HepG2 (cell line): Measurements from ENCODE around the gene FSIP1. TPM values are rescaled to one million over a fixed set of nuclear protein-coding genes. Genes with fewer than 3 reads are reported as not detected.

Experiments
- ATAC-seq: fragments of 200-7000 bp; cut with Tn5 transposase; 3 replicates; pipeline ENCODE4 v1.9.1; 2020; ENCODE audit warnings: mild to moderate bottlenecking, moderate library complexity
- BruUV-seq: library from RNA; stranded (reverse); fragments of 400-500 nt; replicated peaks from 2 replicates; lab custom pipeline; 2021; lab: Mats Ljungman, UMichigan
- CTCF ChIA-PET: fragments of 300-600 bp; formaldehyde crosslinking; extraction: SDS; loops from one replicate; lab custom pipeline; 2021; ENCODE audit warnings: low total read pairs, inconsistent platforms, low intra/inter-chr PET ratio; lab: Yijun Ruan, JAX
- POLR2A ChIA-PET: fragments of 350-600 bp; sonication (Branson Sonifier 250); formaldehyde crosslinking; loops from one replicate; lab custom pipeline; 2020; ENCODE audit warnings: antibody characterized with exemption, inconsistent platforms; lab: Yijun Ruan, JAX
- DNase-seq: peaks from one replicate; pipeline ENCODE4 v3.0.0-alpha.2; 2015; ENCODE audit warnings: low spot score
- FAIRE-seq: peaks from 3 replicates; lab custom pipeline; 2011; peaks lifted over from hg19 to GRCh38; lab: Jason Lieb, UNC
- H2AFZ ChIP-seq: one replicate; pipeline ENCODE4 v1.6.1; 2011; ENCODE audit warnings: low read length, inconsistent platforms
- H3K27ac ChIP-seq: fragments of 300-600 bp; 3 replicates; pipeline ENCODE4 v1.8.0; 2011; ENCODE audit warnings: mixed run types, mild to moderate bottlenecking, mixed read lengths, low read length, inconsistent platforms; ENCODE audit not compliant: insufficient read depth; ENCODE audit errors: extremely low read length
- H3K27me3 ChIP-seq, 2 experiments: fragments of 200-600 bp in 1 of 2; 2 replicates in 1 of 2; 3 replicates in 1 of 2; pipeline versions ENCODE4 v1.6.0 to v1.8.0; 2011; ENCODE audit warnings: low read length in 2 of 2, mild to moderate bottlenecking in 2 of 2, moderate library complexity in 2 of 2, inconsistent platforms in 1 of 2; ENCODE audit not compliant: insufficient read depth in 2 of 2, control insufficient read depth in 1 of 2
- H3K36me3 ChIP-seq, 2 experiments: fragments of 200-600 bp in 1 of 2; replicated peaks in 1 of 2; 2 replicates in 1 of 2; 3 replicates in 1 of 2; pipeline versions ENCODE4 v1.5.1 to v1.8.0; 2011; ENCODE audit warnings: low read length in 2 of 2, inconsistent platforms in 1 of 2; ENCODE audit not compliant: insufficient read depth in 2 of 2, control insufficient read depth in 1 of 2
- H3K4me1 ChIP-seq: 2 replicates; pipeline ENCODE4 v1.5.1; 2012; ENCODE audit warnings: low read length, inconsistent platforms; ENCODE audit not compliant: insufficient read depth
- H3K4me2 ChIP-seq: 2 replicates; pipeline ENCODE4 v1.6.0; 2011; ENCODE audit warnings: low read depth, low read length, inconsistent platforms
- H3K4me3 ChIP-seq, 3 experiments: fragments of 200-600 bp in 1 of 3; sonication (generic), shearing (Covaris generic) in 1 of 3; replicated peaks in 1 of 3; 2 replicates each; pipeline ENCODE4 v1.5.1; 2011 to 2016; ENCODE audit warnings: low read length in 3 of 3, inconsistent platforms in 2 of 3, low read depth in 2 of 3, mild to moderate bottlenecking in 2 of 3, control low read depth in 1 of 3, mixed read lengths in 1 of 3; ENCODE audit not compliant: insufficient read depth in 1 of 3
- H3K79me2 ChIP-seq: one replicate; pipeline ENCODE4 v1.6.1; 2011; ENCODE audit warnings: low read length, inconsistent platforms; ENCODE audit not compliant: insufficient read depth
- H3K9ac ChIP-seq: 2 replicates; pipeline ENCODE4 v1.6.0; 2011; ENCODE audit warnings: mild to moderate bottlenecking, low read depth, low read length, inconsistent platforms; ENCODE audit not compliant: insufficient read depth
- H3K9me3 ChIP-seq: 2 replicates; pipeline ENCODE4 v1.5.1; 2012; ENCODE audit warnings: mild to moderate bottlenecking, low read length
- H4K20me1 ChIP-seq: 2 replicates; pipeline ENCODE4 v1.6.0; 2011; ENCODE audit warnings: inconsistent platforms, mild to moderate bottlenecking, low read length, moderate library complexity; ENCODE audit not compliant: insufficient read depth
- AKAP8 ChIP-seq: sonication (generic); formaldehyde crosslinking; IDR thresholded peaks from 2 replicates; pipeline ENCODE4 v1.5.1; 2020; ENCODE audit warnings: mild to moderate bottlenecking, missing genetic modification reagents
- ATF6 ChIP-seq: sonication (generic); formaldehyde crosslinking; conservative IDR thresholded peaks from 2 replicates; pipeline ENCODE4 v1.4.0; 2020; ENCODE audit warnings: missing genetic modification reagents
- ATF7 ChIP-seq, 2 experiments: fragments of 450-650 bp in 1 of 2; sonication (generic) in 1 of 2; formaldehyde crosslinking in 1 of 2; IDR thresholded peaks; 2 replicates each; pipeline versions ENCODE4 v1.4.0 to v1.6.1; 2016 to 2020; ENCODE audit warnings: antibody characterized with exemption in 1 of 2, mild to moderate bottlenecking in 1 of 2, missing genetic modification reagents in 1 of 2
- CSRNP2 ChIP-seq: sonication (generic); formaldehyde crosslinking; conservative IDR thresholded peaks from 2 replicates; pipeline ENCODE4 v1.8.0; 2022; ENCODE audit warnings: low read depth, missing genetic modification reagents
- KAT8 ChIP-seq: IDR thresholded peaks from 2 replicates; pipeline ENCODE4 v1.6.1; 2016; ENCODE audit warnings: missing genetic modification reagents, missing compliant biosample characterization
- KMT2B ChIP-seq: IDR thresholded peaks from 2 replicates; pipeline ENCODE4 v1.6.1; 2016; ENCODE audit warnings: missing genetic modification reagents, missing compliant biosample characterization
- NFYB ChIP-seq: sonication (generic); formaldehyde crosslinking; IDR thresholded peaks from 2 replicates; pipeline ENCODE4 v1.4.0; 2020; ENCODE audit warnings: missing genetic modification reagents
- PCBP1 ChIP-seq: fragments of 200-400 bp; formaldehyde crosslinking; IDR thresholded peaks from 2 replicates; pipeline ENCODE4 v1.6.1; 2017; ENCODE audit warnings: mild to moderate bottlenecking, low read depth, low read length, borderline replicate concordance
- RFXAP ChIP-seq: sonication (generic); formaldehyde crosslinking; IDR thresholded peaks from 2 replicates; pipeline ENCODE4 v1.4.0; 2020; ENCODE audit warnings: missing genetic modification reagents, borderline replicate concordance
- SATB2 ChIP-seq: sonication (generic); formaldehyde crosslinking; IDR thresholded peaks from 2 replicates; pipeline ENCODE4 v1.5.0; 2020; ENCODE audit warnings: missing genetic modification reagents
- SMC3 ChIP-seq: IDR thresholded peaks from 2 replicates; pipeline ENCODE4 v1.6.1; 2011; ENCODE audit warnings: low read length, improper control_type of control experiment
- TGIF2 ChIP-seq: IDR thresholded peaks from 2 replicates; pipeline ENCODE4 v1.6.1; 2016; ENCODE audit warnings: control low read depth, missing compliant biosample characterization
- ZNF431 ChIP-seq: sonication (generic); formaldehyde crosslinking; IDR thresholded peaks from 2 replicates; pipeline ENCODE4 v1.9.0; 2022; ENCODE audit warnings: missing genetic modification reagents, low read depth, mild to moderate bottlenecking, borderline replicate concordance
- ZNF484 ChIP-seq: sonication (generic); formaldehyde crosslinking; IDR thresholded peaks from 2 replicates; pipeline ENCODE4 v1.5.1; 2020; ENCODE audit warnings: mild to moderate bottlenecking, low read depth, missing genetic modification reagents, borderline replicate concordance
- ZNF501 ChIP-seq: sonication (generic); formaldehyde crosslinking; IDR thresholded peaks from 2 replicates; pipeline ENCODE4 v1.5.1; 2020; ENCODE audit warnings: mild to moderate bottlenecking, moderate library complexity, missing genetic modification reagents
- ZNF547 ChIP-seq: sonication (generic); formaldehyde crosslinking; IDR thresholded peaks from 2 replicates; pipeline ENCODE4 v1.5.1; 2020; ENCODE audit warnings: mild to moderate bottlenecking, missing genetic modification reagents
- ZNF562 ChIP-seq: sonication (generic); formaldehyde crosslinking; IDR thresholded peaks from 2 replicates; pipeline ENCODE4 v1.8.0; 2022; ENCODE audit warnings: missing genetic modification reagents, borderline replicate concordance
- ZNF619 ChIP-seq: sonication (generic); formaldehyde crosslinking; IDR thresholded peaks from 2 replicates; pipeline ENCODE4 v1.4.0; 2020; ENCODE audit warnings: mild to moderate bottlenecking, missing genetic modification reagents
- ZSCAN21 ChIP-seq: sonication (generic); formaldehyde crosslinking; IDR thresholded peaks from 2 replicates; pipeline ENCODE4 v1.8.0; 2022; ENCODE audit warnings: mild to moderate bottlenecking, missing genetic modification reagents, moderate library complexity, borderline replicate concordance
- WGBS: methylation state at CpG from one replicate; pipeline ENCODE4 v1.1.6; 2017; ENCODE audit warnings: low lambda C conversion rate; 5-methylcytosine and 5-hydroxymethylcytosine counted together
- in situ Hi-C: cut with HindIII; loops from 2 replicates; pipeline ENCODE4 v1.10.0; 2017; ENCODE audit warnings: low pct_unique_long_range_greater_than_20kb; ENCODE audit not compliant: extremely low pct_ligation_motif_present
- intact Hi-C: fragments of 100-400 bp; cut with micrococcal nuclease; formaldehyde crosslinking; loops from one replicate; pipeline ENCODE4 v1.10.0; 2022; ENCODE audit not compliant: unreplicated experiment
- polyA plus RNA-seq, 8 experiments: library from polyadenylated mRNA; depleted of rRNA in 3 of 8; stranded (reverse) in 7 of 8; unstranded in 1 of 8; fragments of >200 nt; fragmentation: Illumina TruSeq in 4 of 8; extraction: Trizol in 4 of 8; gene quantifications; 2 replicates each; pipeline versions ENCODE4 v1.2.1 to v1.2.3, GENCODE V29; 2011 to 2016; ENCODE audit warnings: low read depth in 4 of 8, missing spikeins in 1 of 8, mixed read lengths in 1 of 8; ENCODE audit not compliant: insufficient read depth in 1 of 8
- total RNA-seq, 5 experiments: library from RNA; depleted of rRNA; stranded (reverse); fragments of >200 nt; fragmentation: Illumina TruSeq; extraction: Trizol; gene quantifications; 2 replicates each; pipeline ENCODE4 v1.2.3, GENCODE V29; 2016; ENCODE audit warnings: low read depth in 1 of 5

The FSIP1 gene
- total and polyA plus RNA-seq, 2 of the 13 experiments (the other 11 are each of a cell fraction or from before 2014, with no cell fraction given) = 0.18 TPM; not detected in 1

- DNase-seq (no peak), FAIRE-seq (no peak)
- H3K4me1 ChIP-seq = no peaks in the 10 kb centered on the region
- H4K20me1 ChIP-seq = no peaks in the 10 kb centered on the region
- POLR2A ChIA-PET = no interaction called here
- no peaks in the 10 kb centered on the region for H3K36me3 ChIP-seq
- H3K27ac ChIP-seq = no peak overlapping the region
- H3K4me3 ChIP-seq = no peak overlapping the region
- TF ChIP-seq TGIF2 (CRISPR knock-in tag) = no peak
- no peak for TF ChIP-seq ZNF484 (CRISPR knock-in tag)
- TF ChIP-seq SMC3 = no peak
- TF ChIP-seq ZSCAN21 (CRISPR knock-in tag) = no peak
- TF ChIP-seq ATF7 (IDR thresholded peaks at IDR 0.05) = no peak
- TF ChIP-seq ATF7 (CRISPR knock-in tag; IDR thresholded peaks at IDR 0.05) = no peak
- no peak for TF ChIP-seq ZNF619
- TF ChIP-seq PCBP1 = no peak
- no peak for TF ChIP-seq SATB2 (CRISPR knock-in tag)
- no peak for TF ChIP-seq KMT2B (CRISPR knock-in tag)
- TF ChIP-seq, all 625 proteins: peak for 0
- no TSS peak for BruUV-seq
- H3K9me3 ChIP-seq = no peaks in the 10 kb centered on the region
- ATAC-seq = no peak
- CTCF ChIA-PET = no interaction called here
- intact Hi-C loops (no loop called here), in situ Hi-C loops (no loop called here)
- no peak overlapping the region for H2AFZ ChIP-seq
- H3K27me3 ChIP-seq = no peaks in the 10 kb centered on the region
- H3K79me2 ChIP-seq = no peaks in the 10 kb centered on the region
- no peak overlapping the region for H3K4me2 ChIP-seq
- no peak overlapping the region for H3K9ac ChIP-seq
These were observed 30.4 kb downstream of the FSIP1 start for GRCh38 chr15:39752246-39752645.

- Histone ChIP-seq H3K27ac (no peak overlapping the region), H3K4me1 (no peaks in the 10 kb centered on the region), H3K27me3 (no peaks in the 10 kb centered on the region), H4K20me1 (no peaks in the 10 kb centered on the region), H3K36me3 (no peaks in the 10 kb centered on the region), H2AFZ (no peak overlapping the region), H3K4me3 (no peak overlapping the region), H3K4me2 (no peak overlapping the region), H3K79me2 (no peaks in the 10 kb centered on the region), H3K9me3 (no peaks in the 10 kb centered on the region), H3K9ac (no peak overlapping the region)
- DNase-seq (no peak), FAIRE-seq (no peak), ATAC-seq (no peak)
- intact Hi-C loops = no loop called here
- in situ Hi-C loops = no loop called here
- no TSS peak for BruUV-seq
- WGBS = 0% methylated on average over 2 of the region's 2 CpGs
- POLR2A ChIA-PET = no interaction called here
- CTCF ChIA-PET = no interaction called here
- TF ChIP-seq RFXAP (CRISPR knock-in tag) (no peak), CSRNP2 (CRISPR knock-in tag) (no peak), KAT8 (CRISPR knock-in tag) (no peak), AKAP8 (CRISPR knock-in tag) (no peak), ZNF562 (no peak), ZNF431 (CRISPR knock-in tag) (no peak), NFYB (no peak), ZNF501 (no peak), ATF6 (CRISPR knock-in tag) (no peak), ZNF547 (CRISPR knock-in tag) (no peak)
These were observed 34.4 kb downstream of the FSIP1 start for GRCh38 chr15:39748276-39748675.
